ENCODE results near the gene TUBA3E. TPM values are rescaled to one million over a fixed set of nuclear protein-coding genes. Genes with fewer than 3 reads are reported as not detected.
"Not testable (repeated sequence)": the region's sequence is repeated elsewhere in the genome, so short reads cannot be mapped to it uniquely, and the experiment has no call there.

Gene TUBA3E
- total and polyA plus RNA-seq, 3 donors from 2014 or later, result 129 to 386 (median 141) TPM

GRCh38 chr2:130165293-130166016 lies 32.8 kb downstream of the TUBA3E start:
- intact Hi-C loops (cut with DNase I; ENCODE audit: low total_unique reads), result no loop called here
- H3K9me3 ChIP-seq, result no peaks in the 10 kb centered on the region
- TF ChIP-seq CTCF (IDR thresholded peaks at IDR 0.05) (no peak), POLR2A (IDR thresholded peaks at IDR 0.05) (no peak)
- no peak overlapping the region for H3K27ac ChIP-seq
- no peaks in the 10 kb centered on the region for H3K36me3 ChIP-seq (ENCODE audit: low read depth, missing control alignments)
- no peaks in the 10 kb centered on the region for H3K4me1 ChIP-seq
- no peak overlapping the region for H3K4me3 ChIP-seq
- WGBS, 2 donors, result 93 to 96% methylated on average over 8 of the region's 8 CpGs
- no peaks in the 10 kb centered on the region for H3K27me3 ChIP-seq
- DNase-seq, result no peak

GRCh38 chr2:130162968-130163367 lies 35.3 kb downstream of the TUBA3E start:
- no peaks in the 10 kb centered on the region for H3K9me3 ChIP-seq
- H3K36me3 ChIP-seq (ENCODE audit: low read depth, missing control alignments), result no peaks in the 10 kb centered on the region
- no peak overlapping the region for H3K4me3 ChIP-seq
- no peak for DNase-seq
- H3K27ac ChIP-seq, result no peak overlapping the region
- H3K27me3 ChIP-seq, result no peaks in the 10 kb centered on the region
- TF ChIP-seq POLR2A (IDR thresholded peaks at IDR 0.05), result no peak
- TF ChIP-seq CTCF (IDR thresholded peaks at IDR 0.05), result no peak
- WGBS, 2 donors, result 91 to 95% methylated on average over 6 to 9 of the region's 9 CpGs
- intact Hi-C loops (cut with DNase I; ENCODE audit: low total_unique reads), result no loop called here
- no peaks in the 10 kb centered on the region for H3K4me1 ChIP-seq

GRCh38 chr2:130162486-130162885 lies 35.8 kb downstream of the TUBA3E start:
- WGBS, 2 donors, result 86 to 96% methylated on average over 6 to 7 of the region's 7 CpGs
- H3K4me1 ChIP-seq; H3K27ac ChIP-seq; intact Hi-C loops (cut with DNase I; ENCODE audit: low total_unique reads); DNase-seq; H3K36me3 ChIP-seq (ENCODE audit: low read depth, missing control alignments); H3K27me3 ChIP-seq; H3K4me3 ChIP-seq; H3K9me3 ChIP-seq: not testable (repeated sequence)

DNA sequence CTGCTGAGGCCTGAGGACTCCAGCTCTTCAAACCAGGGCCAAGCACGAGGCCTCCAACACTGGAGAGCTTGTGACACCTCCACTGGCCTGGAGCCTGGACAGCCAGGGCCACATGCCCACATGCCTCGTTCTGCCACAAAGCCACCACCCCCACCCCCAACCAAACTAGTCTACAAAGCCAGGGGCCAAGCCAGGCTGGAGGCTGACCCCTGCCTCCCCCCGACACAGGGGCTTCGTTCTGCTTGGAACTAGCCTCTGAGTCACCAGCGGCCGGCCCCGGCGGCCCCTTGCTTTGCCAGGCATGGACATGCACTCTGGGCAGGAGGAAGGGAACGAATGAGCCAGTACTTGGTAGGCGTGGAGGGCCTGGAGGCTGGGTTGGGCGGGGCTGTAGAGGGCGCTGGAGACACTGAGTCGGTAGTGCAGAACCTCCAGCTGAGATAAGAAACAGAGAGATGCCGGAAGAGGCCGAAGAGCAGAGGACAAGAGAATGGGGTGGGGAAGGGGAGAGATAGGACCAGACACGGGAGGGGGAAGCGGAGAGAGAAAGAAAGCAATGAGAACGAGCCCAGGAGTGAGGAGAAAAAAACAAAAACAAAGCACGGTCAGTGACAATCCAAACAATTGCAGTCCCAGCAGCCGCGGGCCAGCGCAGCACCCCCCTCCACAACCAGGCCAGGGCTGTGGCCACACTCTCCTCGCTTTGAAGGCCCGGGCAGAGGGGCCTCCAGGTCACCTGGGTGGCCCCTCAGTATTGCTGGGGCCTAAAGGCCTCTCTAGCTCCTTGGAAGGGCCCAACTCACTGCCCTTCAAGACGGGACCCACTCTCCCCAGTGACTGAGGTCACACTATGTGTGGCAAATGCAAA lies 37.2 kb downstream of the TUBA3E start:
- H3K9me3 ChIP-seq; H3K27ac ChIP-seq; H3K36me3 ChIP-seq (ENCODE audit: low read depth, missing control alignments); H3K4me1 ChIP-seq; DNase-seq; intact Hi-C loops (cut with DNase I; ENCODE audit: low total_unique reads); H3K4me3 ChIP-seq; H3K27me3 ChIP-seq: not testable (repeated sequence)
- WGBS, 2 donors, result 87 to 88% methylated on average over 22 to 25 of the region's 25 CpGs

- Histone ChIP-seq H3K27ac (no peak overlapping the region), H3K27me3 (no peaks in the 10 kb centered on the region), H3K4me3 (no peak overlapping the region), H3K36me3 (ENCODE audit: low read depth, missing control alignments) (no peaks in the 10 kb centered on the region), H3K9me3 (no peaks in the 10 kb centered on the region), H3K4me1 (peaks cover 3% of the 10 kb centered on the region)
- WGBS, 2 donors, result 94 to 99% methylated on average over 3 to 6 of the region's 6 CpGs
- TF ChIP-seq CTCF (IDR thresholded peaks at IDR 0.05) (no peak), POLR2A (IDR thresholded peaks at IDR 0.05) (no peak)
- intact Hi-C loops (cut with DNase I; ENCODE audit: low total_unique reads), result no loop called here
- DNase-seq, result no peak
These were observed 38.1 kb downstream of the TUBA3E start for GRCh38 chr2:130160131-130160530.

DNA sequence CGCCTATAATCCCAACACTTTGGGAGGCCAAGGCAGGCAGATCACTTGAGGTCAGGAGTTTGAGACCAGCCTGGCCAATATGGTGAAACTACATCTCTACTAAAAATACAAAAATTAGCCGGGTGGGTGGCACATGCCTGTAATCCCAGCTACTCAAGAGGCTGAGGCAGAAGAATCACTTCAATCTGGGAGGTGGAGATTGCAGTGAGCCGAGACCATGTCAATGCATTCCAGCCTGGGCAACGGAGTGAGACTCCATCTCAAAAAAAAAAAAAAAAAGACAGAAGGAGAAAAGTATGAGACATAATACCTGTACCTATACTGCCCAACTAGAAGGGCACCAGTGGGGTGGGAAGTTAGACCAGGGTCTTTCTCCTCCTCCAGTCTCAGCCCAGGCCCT lies 38.9 kb downstream of the TUBA3E start:
- not testable (repeated sequence) for H3K36me3 ChIP-seq (ENCODE audit: low read depth, missing control alignments); H3K27ac ChIP-seq; H3K4me1 ChIP-seq

More for the DNA sequence above, 38.9 kb downstream of the TUBA3E start:
- 91 to 92% methylated on average over 4 of the region's 4 CpGs for WGBS, 2 donors
- H3K27me3 ChIP-seq; H3K9me3 ChIP-seq; intact Hi-C loops (cut with DNase I; ENCODE audit: low total_unique reads); DNase-seq; H3K4me3 ChIP-seq: not testable (repeated sequence)
